Activated T-cell treated with anti-CD3 and anti-CD28 coated beads for 4 hours (primary cell): ENCODE results near the gene LMO7.

Experiments used
- DNase-seq: peaks from one replicate; pipeline ENCODE4 v3.0.0-alpha.2; 2020

The LMO7 gene

GRCh38 chr13:75811361-75811760, 175.2 kb downstream of the LMO7 start:
- no peak for DNase-seq

GRCh38 chr13:75811841-75812240, 175.7 kb downstream of the LMO7 start:
- DNase-seq = no peak

GRCh38 chr13:75812751-75813181, 176.6 kb downstream of the LMO7 start:
- DNase-seq = no peak

GRCh38 chr13:75813323-75813722, 177.2 kb downstream of the LMO7 start:
- DNase-seq = no peak

- no peak for DNase-seq
Observed at GRCh38 chr13:75818179-75818967, 182.2 kb downstream of the LMO7 start.

- no peak for DNase-seq
Observed at GRCh38 chr13:75818968-75819225, 182.8 kb downstream of the LMO7 start.

- no peak for DNase-seq
Observed at GRCh38 chr13:75825161-75825560, 189.0 kb downstream of the LMO7 start.

GRCh38 chr13:75825594-75825993, 189.5 kb downstream of the LMO7 start:
- no peak for DNase-seq

GRCh38 chr13:75826391-75826790, 190.3 kb downstream of the LMO7 start:
- DNase-seq = no peak

- DNase-seq = no peak
Observed at GRCh38 chr13:75829830-75830229, 193.7 kb downstream of the LMO7 start.

- DNase-seq = no peak
Observed at GRCh38 chr13:75830842-75831241, 194.7 kb downstream of the LMO7 start.

GRCh38 chr13:75831389-75831788, 195.3 kb downstream of the LMO7 start:
- DNase-seq = no peak

GRCh38 chr13:75832812-75833211, 196.7 kb downstream of the LMO7 start:
- DNase-seq = no peak

- no peak for DNase-seq
Observed at GRCh38 chr13:75836441-75836840, 200.3 kb downstream of the LMO7 start.

GRCh38 chr13:75838366-75839005, 202.4 kb downstream of the LMO7 start:
- no peak for DNase-seq

- DNase-seq = no peak
Observed at GRCh38 chr13:75839406-75839805, 203.3 kb downstream of the LMO7 start.

GRCh38 chr13:75841905-75842304, 205.8 kb downstream of the LMO7 start:
- DNase-seq = no peak

GRCh38 chr13:75843074-75843473, 206.9 kb downstream of the LMO7 start:
- DNase-seq = no peak

- no peak for DNase-seq
Observed at GRCh38 chr13:75843991-75844390, 207.9 kb downstream of the LMO7 start.

GRCh38 chr13:75847588-75847987, 211.5 kb downstream of the LMO7 start:
- no peak for DNase-seq

- DNase-seq = no peak
Observed at GRCh38 chr13:75850916-75851315, 214.8 kb downstream of the LMO7 start.

GRCh38 chr13:75855216-75855615, 219.1 kb downstream of the LMO7 start:
- DNase-seq = no peak

- DNase-seq = no peak
Observed at GRCh38 chr13:75855847-75856246, 219.7 kb downstream of the LMO7 start.

GRCh38 chr13:75857291-75857690, 221.2 kb downstream of the LMO7 start:
- DNase-seq = no peak

GRCh38 chr13:75860935-75861334, 224.8 kb downstream of the LMO7 start:
- no peak for DNase-seq
